Measurements from ENCODE around the gene GH1. TPM values are rescaled to one million over a fixed set of nuclear protein-coding genes. Genes with fewer than 3 reads are reported as not detected.
A peak's percentile ranks its signal among the peaks of the same experiment; 100 is the strongest.

Gene GH1
- total and polyA plus RNA-seq, 9 of the 15 experiments (the other 6 are each of a cell fraction or from before 2014, with no cell fraction given), result not detected

DNA sequence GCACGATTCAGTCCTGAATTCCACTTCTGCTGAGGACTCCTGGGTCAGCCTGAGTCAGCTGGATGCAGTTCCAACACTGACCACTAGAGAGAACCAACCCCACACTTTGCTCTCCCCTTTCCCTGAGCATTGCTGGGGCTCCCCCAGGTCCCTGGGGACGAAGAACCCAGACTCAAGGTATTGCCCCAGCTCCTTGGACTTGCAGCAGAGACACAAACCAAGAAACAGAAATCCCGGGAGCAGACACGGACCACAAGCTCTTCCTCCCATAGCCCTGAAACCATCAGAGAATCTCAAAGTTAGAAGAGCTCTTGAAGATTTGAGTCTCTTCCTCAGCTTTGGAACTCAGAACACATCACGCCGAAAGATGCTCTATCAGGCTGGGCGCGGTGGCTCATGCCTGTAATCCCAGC, 678 bp upstream of the GH1 start (continued):
- TF ChIP-seq, protein P1, sequence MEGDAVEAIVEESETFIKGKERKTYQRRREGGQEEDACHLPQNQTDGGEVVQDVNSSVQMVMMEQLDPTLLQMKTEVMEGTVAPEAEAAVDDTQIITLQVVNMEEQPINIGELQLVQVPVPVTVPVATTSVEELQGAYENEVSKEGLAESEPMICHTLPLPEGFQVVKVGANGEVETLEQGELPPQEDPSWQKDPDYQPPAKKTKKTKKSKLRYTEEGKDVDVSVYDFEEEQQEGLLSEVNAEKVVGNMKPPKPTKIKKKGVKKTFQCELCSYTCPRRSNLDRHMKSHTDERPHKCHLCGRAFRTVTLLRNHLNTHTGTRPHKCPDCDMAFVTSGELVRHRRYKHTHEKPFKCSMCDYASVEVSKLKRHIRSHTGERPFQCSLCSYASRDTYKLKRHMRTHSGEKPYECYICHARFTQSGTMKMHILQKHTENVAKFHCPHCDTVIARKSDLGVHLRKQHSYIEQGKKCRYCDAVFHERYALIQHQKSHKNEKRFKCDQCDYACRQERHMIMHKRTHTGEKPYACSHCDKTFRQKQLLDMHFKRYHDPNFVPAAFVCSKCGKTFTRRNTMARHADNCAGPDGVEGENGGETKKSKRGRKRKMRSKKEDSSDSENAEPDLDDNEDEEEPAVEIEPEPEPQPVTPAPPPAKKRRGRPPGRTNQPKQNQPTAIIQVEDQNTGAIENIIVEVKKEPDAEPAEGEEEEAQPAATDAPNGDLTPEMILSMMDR (IDR thresholded peaks at IDR 0.05 in 2 of 3, conservative IDR thresholded peaks at IDR 0.05 in 1 of 3; ENCODE audit: insufficient read depth in 2 of 3, low read depth in 1 of 3, low read length in 3 of 3), result peak; percentile 88 to 92 (median 91)
- TF ChIP-seq BRF1 (IDR thresholded peaks at IDR 0.05; ENCODE audit: borderline replicate concordance, extremely low read depth, insufficient read length) (no peak), POLR2H (tag; IDR thresholded peaks at IDR 0.05; ENCODE audit: low read depth) (no peak), LCOR (CRISPR knock-in tag; IDR thresholded peaks at IDR 0.05) (no peak), TBP (optimal IDR thresholded peaks at IDR 0.05; ENCODE audit: low read depth, low read length) (no peak), RNF2 (IDR thresholded peaks at IDR 0.05) (no peak), ARID2 (IDR thresholded peaks at IDR 0.05) (peak; percentile 77), ZNF12 (CRISPR knock-in tag; IDR thresholded peaks at IDR 0.05) (no peak), BCOR (IDR thresholded peaks at IDR 0.05) (no peak), CREB1 (IDR thresholded peaks at IDR 0.05) (no peak), CREB1 (CRISPR knock-in tag; IDR thresholded peaks at IDR 0.05) (no peak), CBX8 (IDR thresholded peaks at IDR 0.05; ENCODE audit: borderline replicate concordance, extremely low read depth, low read depth, low read length, poor library complexity, severe bottlenecking) (no peak), MAFK (IDR thresholded peaks at IDR 0.05; ENCODE audit: low read length) (no peak), CREBBP (IDR thresholded peaks at IDR 0.05; ENCODE audit: low read depth, low read length) (no peak)

Data from K562 (cell line).